ENCODE results near the gene DACT3. TPM values are rescaled to one million over a fixed set of nuclear protein-coding genes. Genes with fewer than 3 reads are reported as not detected.

Gene DACT3
- total and polyA plus RNA-seq, 2 of the 13 experiments (the other 11 are each of a cell fraction or from before 2014, with no cell fraction given), result 0.04 TPM; not detected in 1

- Histone ChIP-seq H3K4me2 (ENCODE audit: low read depth, low read length) (no peak overlapping the region), H2AFZ (ENCODE audit: low read length) (no peak overlapping the region), H4K20me1 (ENCODE audit: insufficient read depth, low read length) (no peaks in the 10 kb centered on the region; the same call in none of the 2 replicates), H3K9ac (ENCODE audit: insufficient read depth, low read depth, low read length) (no peak overlapping the region), H3K79me2 (ENCODE audit: insufficient read depth, low read length) (no peaks in the 10 kb centered on the region), H3K27me3 (ENCODE audit: control insufficient read depth in 1 of 2, insufficient read depth in 2 of 2, low read length in 2 of 2) (no peaks in the 10 kb centered on the region), H3K27ac (ENCODE audit: extremely low read length, insufficient read depth, low read length) (no peak overlapping the region), H3K9me3 (ENCODE audit: low read length) (no peaks in the 10 kb centered on the region), H3K36me3 (replicated peaks in 1 of 2; ENCODE audit: control insufficient read depth in 1 of 2, insufficient read depth in 2 of 2, low read length in 2 of 2) (peaks cover 16 to 44% of the 10 kb centered on the region in 2 experiments), H3K4me1 (ENCODE audit: insufficient read depth, low read length) (no peaks in the 10 kb centered on the region), H3K4me3 (replicated peaks in 1 of 3; ENCODE audit: insufficient read depth in 1 of 3, low read depth in 2 of 3, low read length in 3 of 3) (no peak overlapping the region)
- peak; percentile 29 for DNase-seq (ENCODE audit: low spot score)
- WGBS (ENCODE audit: low lambda C conversion rate), result 97% methylated on average over 5 of the region's 21 CpGs
- peak; percentile 89 for ATAC-seq
- BruUV-seq (replicated peaks), result no TSS peak
- in situ Hi-C loops (cut with HindIII; ENCODE audit: extremely low pct_ligation_motif_present, low pct_unique_long_range_greater_than_20kb) (no loop called here), intact Hi-C loops (cut with micrococcal nuclease; ENCODE audit: unreplicated experiment) (loop anchor here (1.0 kb wide), 1 partner anchor 24 kb away; no protein-coding TSS in a partner anchor)
- POLR2A ChIA-PET, result interaction anchor here (1.7 kb wide), 1 partner anchor 10 kb away, joined by 4 read pairs; no protein-coding TSS in a partner anchor
- no peak for FAIRE-seq
- CTCF ChIA-PET (ENCODE audit: low intra/inter-chr PET ratio, low total read pairs), result interaction anchor here (1.0 to 1.4 kb wide), 3 partner anchors 17 to 44 kb away, joined by 3 to 22 read pairs (median 4); no protein-coding TSS in a partner anchor
- TF ChIP-seq ZKSCAN8 (CRISPR knock-in tag; IDR thresholded peaks at IDR 0.05; ENCODE audit: borderline replicate concordance), result no peak
- 0 out of 2 replicates have a peak, but pooled peaks have one; percentile 7 for TF ChIP-seq MYC (CRISPR knock-in tag; IDR thresholded peaks at IDR 0.05; ENCODE audit: borderline replicate concordance)
- TF ChIP-seq XRCC5 (optimal IDR thresholded peaks at IDR 0.05; ENCODE audit: low read length), result peak; percentile 22
- TF ChIP-seq RBFOX2 (IDR thresholded peaks at IDR 0.05; ENCODE audit: low read depth, low read length), result 0 out of 2 replicates have a peak, but pooled peaks have one; percentile 16
- 0 out of 2 replicates have a peak, but pooled peaks have one; percentile 22 for TF ChIP-seq SALL1 (CRISPR knock-in tag; IDR thresholded peaks at IDR 0.05)
- no peak for TF ChIP-seq ZNF746 (CRISPR knock-in tag; IDR thresholded peaks at IDR 0.05)
- TF ChIP-seq, protein P1, sequence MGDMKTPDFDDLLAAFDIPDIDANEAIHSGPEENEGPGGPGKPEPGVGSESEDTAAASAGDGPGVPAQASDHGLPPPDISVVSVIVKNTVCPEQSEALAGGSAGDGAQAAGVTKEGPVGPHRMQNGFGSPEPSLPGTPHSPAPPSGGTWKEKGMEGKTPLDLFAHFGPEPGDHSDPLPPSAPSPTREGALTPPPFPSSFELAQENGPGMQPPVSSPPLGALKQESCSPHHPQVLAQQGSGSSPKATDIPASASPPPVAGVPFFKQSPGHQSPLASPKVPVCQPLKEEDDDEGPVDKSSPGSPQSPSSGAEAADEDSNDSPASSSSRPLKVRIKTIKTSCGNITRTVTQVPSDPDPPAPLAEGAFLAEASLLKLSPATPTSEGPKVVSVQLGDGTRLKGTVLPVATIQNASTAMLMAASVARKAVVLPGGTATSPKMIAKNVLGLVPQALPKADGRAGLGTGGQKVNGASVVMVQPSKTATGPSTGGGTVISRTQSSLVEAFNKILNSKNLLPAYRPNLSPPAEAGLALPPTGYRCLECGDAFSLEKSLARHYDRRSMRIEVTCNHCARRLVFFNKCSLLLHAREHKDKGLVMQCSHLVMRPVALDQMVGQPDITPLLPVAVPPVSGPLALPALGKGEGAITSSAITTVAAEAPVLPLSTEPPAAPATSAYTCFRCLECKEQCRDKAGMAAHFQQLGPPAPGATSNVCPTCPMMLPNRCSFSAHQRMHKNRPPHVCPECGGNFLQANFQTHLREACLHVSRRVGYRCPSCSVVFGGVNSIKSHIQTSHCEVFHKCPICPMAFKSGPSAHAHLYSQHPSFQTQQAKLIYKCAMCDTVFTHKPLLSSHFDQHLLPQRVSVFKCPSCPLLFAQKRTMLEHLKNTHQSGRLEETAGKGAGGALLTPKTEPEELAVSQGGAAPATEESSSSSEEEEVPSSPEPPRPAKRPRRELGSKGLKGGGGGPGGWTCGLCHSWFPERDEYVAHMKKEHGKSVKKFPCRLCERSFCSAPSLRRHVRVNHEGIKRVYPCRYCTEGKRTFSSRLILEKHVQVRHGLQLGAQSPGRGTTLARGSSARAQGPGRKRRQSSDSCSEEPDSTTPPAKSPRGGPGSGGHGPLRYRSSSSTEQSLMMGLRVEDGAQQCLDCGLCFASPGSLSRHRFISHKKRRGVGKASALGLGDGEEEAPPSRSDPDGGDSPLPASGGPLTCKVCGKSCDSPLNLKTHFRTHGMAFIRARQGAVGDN (CRISPR knock-in tag; IDR thresholded peaks at IDR 0.05), result peak; percentile 36
- TF ChIP-seq GABPB1 (CRISPR knock-in tag; IDR thresholded peaks at IDR 0.05), result peak; percentile 38; the same call in 1 of the 2 replicates
- peak; percentile 51 for TF ChIP-seq AGO2 (optimal IDR thresholded peaks at IDR 0.05; ENCODE audit: low read depth, low read length)
- TF ChIP-seq HOXA3 (CRISPR knock-in tag; IDR thresholded peaks at IDR 0.05), result 0 out of 2 replicates have a peak, but pooled peaks have one; percentile 17
- peak; percentile 88 for TF ChIP-seq CTCF (CRISPR knock-in tag; IDR thresholded peaks at IDR 0.05)
- no peak for TF ChIP-seq LCORL (IDR thresholded peaks at IDR 0.05)
- TF ChIP-seq LCORL (CRISPR knock-in tag; IDR thresholded peaks at IDR 0.05), result no peak
- TF ChIP-seq SP5 (CRISPR knock-in tag; IDR thresholded peaks at IDR 0.05; ENCODE audit: borderline replicate concordance, low read depth), result no peak
- peak; percentile 58 for TF ChIP-seq RAD21 (CRISPR knock-in tag; IDR thresholded peaks at IDR 0.05)
- TF ChIP-seq RBM39 (IDR thresholded peaks at IDR 0.05; ENCODE audit: low read depth, low read length, poor library complexity, severe bottlenecking), result no peak
- TF ChIP-seq YY1 (IDR thresholded peaks at IDR 0.05; ENCODE audit: insufficient read depth, insufficient replicate concordance, low read depth, low read length), result peak; percentile 78
- no peak for TF ChIP-seq ZBTB38 (CRISPR knock-in tag; IDR thresholded peaks at IDR 0.05)
- TF ChIP-seq SMC3 (IDR thresholded peaks at IDR 0.05; ENCODE audit: low read length), result peak; percentile 49
- TF ChIP-seq STAG1 (CRISPR knock-in tag; IDR thresholded peaks at IDR 0.05), result peak; percentile 55
These were observed 43.5 kb upstream of the DACT3 start for GRCh38 chr19:46704379-46705076.

Data from HepG2 (cell line).